Lung (tissue), 12 donors: Measurements from ENCODE around the gene COL1A2. TPM values are rescaled to one million over a fixed set of nuclear protein-coding genes. Genes with fewer than 3 reads are reported as not detected.

Experiments used
- ATAC-seq: fragments of 200-7000 bp; cut with Tn5 transposase; one replicate; pipeline ENCODE4 v1.9.1; 2020; ENCODE audit warnings: moderate number of reproducible peaks; ENCODE audit not compliant: insufficient read depth, low FRiP score
- DNase-seq, 3 donors: peaks; one replicate each; pipeline ENCODE4 v3.0.0-alpha.2; 2013 to 2017
- H3K27ac ChIP-seq, 2 donors: one replicate each; pipeline ENCODE4 v1.5.1; 2013; ENCODE audit warnings: mild to moderate bottlenecking in 2 of 2, moderate library complexity in 2 of 2, control low read depth in 1 of 2, inconsistent platforms in 1 of 2, low read depth in 1 of 2, low read length in 1 of 2
- H3K27me3 ChIP-seq, 3 donors: one replicate each; pipeline ENCODE4 v1.5.1; 2013; ENCODE audit warnings: low read length in 2 of 3; ENCODE audit not compliant: control insufficient read depth in 3 of 3, insufficient read depth in 3 of 3
- H3K36me3 ChIP-seq, 4 donors: one replicate each; pipeline ENCODE4 v1.5.1; 2013; ENCODE audit warnings: low read length in 4 of 4, mild to moderate bottlenecking in 1 of 4, moderate library complexity in 1 of 4; ENCODE audit not compliant: control insufficient read depth in 4 of 4, insufficient read depth in 4 of 4
- H3K4me1 ChIP-seq, 5 donors: one replicate each; pipeline ENCODE4 v1.5.1; 2013; ENCODE audit warnings: low read length in 5 of 5, mild to moderate bottlenecking in 2 of 5, moderate library complexity in 1 of 5; ENCODE audit not compliant: control insufficient read depth in 5 of 5, insufficient read depth in 5 of 5
- H3K4me3 ChIP-seq: one replicate; pipeline ENCODE4 v1.5.1; 2013; ENCODE audit warnings: mild to moderate bottlenecking, control low read depth, moderate library complexity
- H3K9ac ChIP-seq, 2 donors: one replicate each; pipeline ENCODE4 v1.5.1; 2013; ENCODE audit warnings: low read length in 2 of 2, control low read depth in 1 of 2; ENCODE audit not compliant: insufficient read depth in 1 of 2
- H3K9me3 ChIP-seq, 4 donors: one replicate each; pipeline ENCODE4 v1.5.1; 2013; ENCODE audit warnings: low read length in 3 of 4, mild to moderate bottlenecking in 1 of 4, moderate library complexity in 1 of 4; ENCODE audit not compliant: control insufficient read depth in 4 of 4, insufficient read depth in 3 of 4
- WGBS, 2 donors: extraction: QIAGEN DNeasy Blood & Tissue Kit; methylation state at CpG; one replicate each; pipeline ENCODE4 v1.1.7; 2013; 5-methylcytosine and 5-hydroxymethylcytosine counted together
- polyA plus RNA-seq, 2 donors: library from polyadenylated mRNA; stranded (reverse); fragments of 200-250 nt; gene quantifications; one replicate each; pipeline ENCODE4 v1.2.1, GENCODE V29; 2013
- total RNA-seq, 2 donors: library from RNA; depleted of rRNA in 1 of 2; stranded (reverse); fragments of >200 nt in 1 of 2; gene quantifications; one replicate each; pipeline ENCODE4 v1.2.1, GENCODE V29; 2014 to 2021
- TF ChIP-seq, protein P1 (sequence below): IDR thresholded peaks from 2 replicates; pipeline ENCODE4 v1.5.1; 2012; ENCODE audit warnings: mild to moderate bottlenecking; ENCODE audit errors: control extremely low read depth, extremely low read depth
- donor health status: control.
- donor health status: control.
- donor health status: Bipolar disorder and iron deficiency.
- donor health status: healthy.
- donor health status: DM: yes; HTN: yes; CAD: no.

COL1A2 gene
- total and polyA plus RNA-seq, 4 donors = 66.3 to 1,768 (median 336) TPM

DNA sequence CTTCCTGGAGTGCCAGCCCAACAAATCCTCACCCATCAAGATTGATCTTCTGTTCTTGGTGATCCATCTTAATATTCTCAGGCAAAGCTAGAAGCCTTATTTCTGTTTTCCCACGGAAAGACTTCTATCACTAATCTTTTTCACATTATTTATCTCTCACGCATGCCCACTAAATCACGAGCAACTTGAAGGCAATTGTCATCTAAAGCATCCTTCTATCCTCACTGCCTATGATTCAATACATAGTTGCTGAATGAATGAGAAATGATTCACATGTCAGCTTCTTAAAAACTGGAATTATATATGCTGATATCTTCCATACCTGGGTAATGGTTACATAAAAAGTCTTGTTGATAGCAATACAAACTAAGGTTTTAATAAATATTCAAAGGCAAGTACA, 12.6 kb upstream of the COL1A2 start:
- Histone ChIP-seq H3K4me1 (peaks cover 0 to 21% (median 0%) of the 10 kb centered on the region in 5 donors), H3K27me3 (no peaks in the 10 kb centered on the region), H3K4me3 (no peak overlapping the region), H3K27ac (no peak overlapping the region), H3K36me3 (no peaks in the 10 kb centered on the region), H3K9me3 (no peaks in the 10 kb centered on the region), H3K9ac (no peak overlapping the region)
- DNase-seq (no peak), ATAC-seq (no peak)
- TF ChIP-seq, protein P1, sequence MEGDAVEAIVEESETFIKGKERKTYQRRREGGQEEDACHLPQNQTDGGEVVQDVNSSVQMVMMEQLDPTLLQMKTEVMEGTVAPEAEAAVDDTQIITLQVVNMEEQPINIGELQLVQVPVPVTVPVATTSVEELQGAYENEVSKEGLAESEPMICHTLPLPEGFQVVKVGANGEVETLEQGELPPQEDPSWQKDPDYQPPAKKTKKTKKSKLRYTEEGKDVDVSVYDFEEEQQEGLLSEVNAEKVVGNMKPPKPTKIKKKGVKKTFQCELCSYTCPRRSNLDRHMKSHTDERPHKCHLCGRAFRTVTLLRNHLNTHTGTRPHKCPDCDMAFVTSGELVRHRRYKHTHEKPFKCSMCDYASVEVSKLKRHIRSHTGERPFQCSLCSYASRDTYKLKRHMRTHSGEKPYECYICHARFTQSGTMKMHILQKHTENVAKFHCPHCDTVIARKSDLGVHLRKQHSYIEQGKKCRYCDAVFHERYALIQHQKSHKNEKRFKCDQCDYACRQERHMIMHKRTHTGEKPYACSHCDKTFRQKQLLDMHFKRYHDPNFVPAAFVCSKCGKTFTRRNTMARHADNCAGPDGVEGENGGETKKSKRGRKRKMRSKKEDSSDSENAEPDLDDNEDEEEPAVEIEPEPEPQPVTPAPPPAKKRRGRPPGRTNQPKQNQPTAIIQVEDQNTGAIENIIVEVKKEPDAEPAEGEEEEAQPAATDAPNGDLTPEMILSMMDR = no peak
- WGBS, 2 donors = 84 to 87% methylated on average over 3 of the region's 3 CpGs

DNA sequence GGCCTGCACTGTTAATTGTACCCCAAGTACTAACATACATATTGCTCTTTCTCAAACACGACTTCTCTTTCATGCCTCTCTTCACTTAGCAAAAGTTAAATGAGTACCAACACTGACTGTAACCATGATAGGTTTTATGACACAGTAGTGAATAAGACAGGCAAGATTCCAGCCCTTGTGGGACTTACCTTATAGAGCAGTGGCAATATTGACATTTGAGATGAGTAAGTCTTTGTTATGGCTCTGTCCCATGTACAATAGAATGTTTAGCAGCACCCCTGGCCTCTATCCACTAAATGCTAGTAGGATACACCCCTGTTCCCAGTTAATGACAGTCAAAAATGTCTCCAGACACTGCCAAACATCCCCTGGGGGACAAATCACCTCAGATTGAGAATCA, 11.9 kb upstream of the COL1A2 start:
- TF ChIP-seq, protein P1 = no peak
- no peak overlapping the region for H3K9ac ChIP-seq
- H3K27me3 ChIP-seq = no peaks in the 10 kb centered on the region
- H3K9me3 ChIP-seq = no peaks in the 10 kb centered on the region
- H3K4me3 ChIP-seq = no peak overlapping the region
- peaks cover 0 to 15% (median 0%) of the 10 kb centered on the region in 5 donors for H3K4me1 ChIP-seq
- ATAC-seq (no peak), DNase-seq (no peak)
- no peaks in the 10 kb centered on the region for H3K36me3 ChIP-seq
- no peak overlapping the region for H3K27ac ChIP-seq
- WGBS, 2 donors = 86 to 87% methylated on average over 1 of the region's 1 CpG

DNA sequence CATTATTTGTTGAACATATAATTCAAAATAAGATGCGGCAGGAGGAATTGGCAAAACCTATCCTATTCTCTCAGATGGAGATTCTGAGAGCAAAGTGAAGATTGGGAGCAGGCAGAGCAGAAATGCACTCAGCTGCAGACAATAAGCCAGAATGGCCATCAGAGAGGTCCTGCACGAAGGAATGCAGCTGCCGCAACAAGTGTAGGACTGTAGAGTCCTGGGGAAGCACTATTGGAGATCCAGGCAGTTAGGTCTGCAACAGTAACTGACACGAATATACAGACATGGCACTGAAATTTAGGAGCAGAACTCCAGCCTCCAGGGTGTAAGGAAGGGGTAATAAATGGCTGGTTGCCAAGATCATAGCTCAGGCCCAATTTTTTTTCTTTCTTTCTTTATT, 10.4 kb upstream of the COL1A2 start:
- no peak for ATAC-seq
- H3K9ac ChIP-seq = no peak overlapping the region
- no peaks in the 10 kb centered on the region for H3K27me3 ChIP-seq
- DNase-seq = no peak
- no peaks in the 10 kb centered on the region for H3K9me3 ChIP-seq
- TF ChIP-seq, protein P1 = no peak
- WGBS, 2 donors = 86 to 92% methylated on average over 4 of the region's 4 CpGs
- H3K36me3 ChIP-seq = no peaks in the 10 kb centered on the region
- no peak overlapping the region for H3K4me3 ChIP-seq
- H3K27ac ChIP-seq = no peak overlapping the region
- peaks cover 0 to 3% (median 0%) of the 10 kb centered on the region in 5 donors for H3K4me1 ChIP-seq

DNA sequence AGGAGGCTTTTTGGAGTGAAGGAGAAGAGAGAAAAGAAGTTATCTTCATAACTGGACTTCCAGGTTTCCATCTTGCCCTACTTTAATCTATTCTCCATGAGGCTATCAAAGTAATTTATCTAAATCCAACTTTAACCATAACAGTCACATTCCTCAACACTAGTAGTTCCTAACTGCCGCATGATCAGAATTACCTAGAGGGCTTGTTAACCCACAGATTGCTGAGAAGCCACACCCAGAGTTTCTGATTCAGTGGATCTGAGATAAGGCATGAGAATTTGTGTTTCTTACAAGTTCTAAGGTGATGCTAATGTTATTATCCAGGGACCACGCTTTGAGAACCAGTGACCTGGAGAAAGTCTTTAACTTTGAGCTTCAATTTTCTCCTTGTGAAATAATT, 8.3 kb upstream of the COL1A2 start:
- Histone ChIP-seq H3K27me3 (no peaks in the 10 kb centered on the region), H3K9me3 (no peaks in the 10 kb centered on the region), H3K9ac (no peak overlapping the region), H3K27ac (no peak overlapping the region), H3K4me3 (no peak overlapping the region), H3K4me1 (peaks cover 0 to 7% (median 0%) of the 10 kb centered on the region in 5 donors), H3K36me3 (no peaks in the 10 kb centered on the region)
- ATAC-seq (no peak), DNase-seq (no peak)
- 86% methylated on average over 2 of the region's 2 CpGs for WGBS, 2 donors
- TF ChIP-seq, protein P1 = no peak
